ENCODE measurements around the gene CACNG7.

GRCh38 chr19:53882391-53883050 is 26.6 kb upstream of the CACNG7 start:
- TF ChIP-seq CTCF (conservative IDR thresholded peaks at IDR 0.05; ENCODE audit: low read length) (no peak), EZH2phosphoT487 (IDR thresholded peaks at IDR 0.05; ENCODE audit: borderline replicate concordance, low read depth, low read length) (no peak)

All from OCI-LY7 (cell line).